Breast epithelium (tissue), 3 donors: ENCODE measurements around the gene RFX4.

Experiments used
- CTCF ChIP-seq, 3 donors: fragments of 450-650 bp; IDR thresholded peaks; one replicate each; pipeline ENCODE4 v1.5.1; 2016 to 2017; ENCODE audit warnings: antibody characterized with exemption in 3 of 3, mild to moderate bottlenecking in 3 of 3, moderate library complexity in 3 of 3
- POLR2A ChIP-seq: fragments of 450-650 bp; IDR thresholded peaks from one replicate; pipeline ENCODE4 v1.6.1; 2016; ENCODE audit warnings: antibody characterized with exemption, mild to moderate bottlenecking, moderate library complexity

GRCh38 chr12:106720696-106721095 lies 137.9 kb downstream of the RFX4 start:
- TF ChIP-seq CTCF (IDR thresholded peaks at IDR 0.05), result no peak
- TF ChIP-seq POLR2A, result no peak
